Glutamatergic neuron (in vitro differentiated cells): ENCODE measurements around the gene PPP1R9B. TPM values are rescaled to one million over a fixed set of nuclear protein-coding genes. Genes with fewer than 3 reads are reported as not detected.

Source experiments
- DNase-seq: peaks from one replicate; pipeline ENCODE4 v3.0.0; 2022
- H3K27ac Mint-ChIP-seq: one replicate; pipeline ENCODE4 v1.8.0; 2020; ENCODE audit warnings: mild to moderate bottlenecking, mixed read lengths, inconsistent platforms; ENCODE audit not compliant: unreplicated experiment
- H3K27me3 Mint-ChIP-seq: one replicate; pipeline ENCODE4 v1.8.0; 2020; ENCODE audit warnings: mild to moderate bottlenecking, moderate library complexity, mixed read lengths, inconsistent platforms; ENCODE audit not compliant: unreplicated experiment
- H3K36me3 Mint-ChIP-seq: one replicate; pipeline ENCODE4 v1.8.0; 2020; ENCODE audit warnings: mild to moderate bottlenecking, mixed read lengths, inconsistent platforms; ENCODE audit not compliant: unreplicated experiment
- H3K4me1 Mint-ChIP-seq: one replicate; pipeline ENCODE4 v1.8.0; 2020; ENCODE audit warnings: mild to moderate bottlenecking, low read depth, mixed read lengths, inconsistent platforms; ENCODE audit not compliant: unreplicated experiment
- H3K4me3 Mint-ChIP-seq: one replicate; pipeline ENCODE4 v1.8.0; 2020; ENCODE audit warnings: mild to moderate bottlenecking, mixed read lengths, inconsistent platforms; ENCODE audit not compliant: unreplicated experiment
- H3K9me3 Mint-ChIP-seq: one replicate; pipeline ENCODE4 v1.8.0; 2020; ENCODE audit warnings: mild to moderate bottlenecking, moderate library complexity, mixed read lengths, inconsistent platforms; ENCODE audit not compliant: unreplicated experiment
- CTCF ChIP-seq: fragments of 200-600 bp; sonication (generic); IDR thresholded peaks from one replicate; pipeline ENCODE4 v1.5.0; 2021; ENCODE audit not compliant: partially characterized antibody, unreplicated experiment
- total RNA-seq: library from RNA; stranded (reverse); fragmentation: NEBNext Ultra II Directional; extraction: Animal tissue kit (Norgen Biotek cat#: 25700); gene quantifications from one replicate; pipeline ENCODE4 v1.2.1, GENCODE V29; 2021; ENCODE audit not compliant: unreplicated experiment

The PPP1R9B gene
- total RNA-seq, 1 donor from 2014 or later: 74.0 TPM

- Mint-ChIP-seq H3K4me3 (peak overlapping the region; percentile 69), H3K4me1 (peaks cover 37% of the 10 kb centered on the region), H3K9me3 (peaks cover 11% of the 10 kb centered on the region), H3K27ac (peak overlapping the region; percentile 89), H3K36me3 (peaks cover 7% of the 10 kb centered on the region), H3K27me3 (peaks cover 29% of the 10 kb centered on the region)
- TF ChIP-seq CTCF: no peak
- peak; percentile 74 for DNase-seq
Measured at GRCh38 chr17:50123649-50124349, 26.7 kb downstream of the PPP1R9B start.

- no peak for TF ChIP-seq CTCF
- H3K4me1 Mint-ChIP-seq: peaks cover 37% of the 10 kb centered on the region
- peaks cover 27% of the 10 kb centered on the region for H3K27me3 Mint-ChIP-seq
- peaks cover 7% of the 10 kb centered on the region for H3K36me3 Mint-ChIP-seq
- H3K9me3 Mint-ChIP-seq: peaks cover 8% of the 10 kb centered on the region
- H3K4me3 Mint-ChIP-seq: peak overlapping the region; percentile 69
- H3K27ac Mint-ChIP-seq: peak overlapping the region; percentile 95
- DNase-seq: no peak
Measured at GRCh38 chr17:50122945-50123344, 27.5 kb downstream of the PPP1R9B start.

- peaks cover 27% of the 10 kb centered on the region for H3K27me3 Mint-ChIP-seq
- peaks cover 11% of the 10 kb centered on the region for H3K36me3 Mint-ChIP-seq
- H3K4me1 Mint-ChIP-seq: peaks cover 31% of the 10 kb centered on the region
- DNase-seq: no peak
- H3K4me3 Mint-ChIP-seq: no peak overlapping the region
- H3K27ac Mint-ChIP-seq: no peak overlapping the region
- TF ChIP-seq CTCF: no peak
- peaks cover 13% of the 10 kb centered on the region for H3K9me3 Mint-ChIP-seq
Measured at GRCh38 chr17:50120475-50121253, 29.8 kb downstream of the PPP1R9B start.

GRCh38 chr17:50118828-50119218, 31.7 kb downstream of the PPP1R9B start:
- Mint-ChIP-seq H3K27me3 (peaks cover 22% of the 10 kb centered on the region), H3K4me3 (no peak overlapping the region), H3K9me3 (peaks cover 12% of the 10 kb centered on the region), H3K4me1 (peaks cover 24% of the 10 kb centered on the region), H3K27ac (no peak overlapping the region), H3K36me3 (peaks cover 16% of the 10 kb centered on the region)
- no peak for DNase-seq
- no peak for TF ChIP-seq CTCF
